ENCODE data around the gene SLC25A40. TPM values are rescaled to one million over a fixed set of nuclear protein-coding genes. Genes with fewer than 3 reads are reported as not detected.

The SLC25A40 gene
- total and polyA plus RNA-seq, 2 of the 13 experiments (the other 11 are each of a cell fraction or from before 2014, with no cell fraction given), result 12.9 to 13.6 TPM

GRCh38 chr7:87876040-87876868 is at the start of gene SLC25A40, which contains the start of gene DBF4 (continued):
- TF ChIP-seq ZNF816 (CRISPR knock-in tag; IDR thresholded peaks at IDR 0.05; ENCODE audit: borderline replicate concordance), result peak; percentile 80
- TF ChIP-seq ZKSCAN8 (CRISPR knock-in tag; IDR thresholded peaks at IDR 0.05; ENCODE audit: borderline replicate concordance), result no peak; the same call in 1 of the 2 replicates
- no peak for TF ChIP-seq ZNF660 (CRISPR knock-in tag; IDR thresholded peaks at IDR 0.05; ENCODE audit: borderline replicate concordance, low read depth)
- no peak for TF ChIP-seq KAT2B (IDR thresholded peaks at IDR 0.05; ENCODE audit: borderline replicate concordance, low read depth, low read length)
- no peak for TF ChIP-seq LRRFIP1 (CRISPR knock-in tag; conservative IDR thresholded peaks at IDR 0.05)
- no peak for TF ChIP-seq ADNP (CRISPR knock-in tag; IDR thresholded peaks at IDR 0.05)
- no peak for TF ChIP-seq RFXAP (CRISPR knock-in tag; IDR thresholded peaks at IDR 0.05; ENCODE audit: borderline replicate concordance)
- TF ChIP-seq KDM2A (CRISPR knock-in tag; IDR thresholded peaks at IDR 0.05; ENCODE audit: borderline replicate concordance, low read depth), result peak; percentile 79
- no peak for TF ChIP-seq ZBTB49 (CRISPR knock-in tag; IDR thresholded peaks at IDR 0.05; ENCODE audit: borderline replicate concordance)
- TF ChIP-seq ZNF232 (CRISPR knock-in tag; IDR thresholded peaks at IDR 0.05; ENCODE audit: borderline replicate concordance), result no peak; the same call in 1 of the 2 replicates
- peak; percentile 31 for TF ChIP-seq TEAD3 (CRISPR knock-in tag; optimal IDR thresholded peaks at IDR 0.05; ENCODE audit: borderline replicate concordance)
- TF ChIP-seq ZNF3 (CRISPR knock-in tag; IDR thresholded peaks at IDR 0.05), result no peak
- no peak for TF ChIP-seq MLX (CRISPR knock-in tag; IDR thresholded peaks at IDR 0.05)
- TF ChIP-seq HNRNPK (IDR thresholded peaks at IDR 0.05; ENCODE audit: low read depth, low read length, poor library complexity, severe bottlenecking), result peak; percentile 6
- peak; percentile 60; the same call in 1 of the 2 replicates for TF ChIP-seq IKZF5 (CRISPR knock-in tag; IDR thresholded peaks at IDR 0.05)
- no peak for TF ChIP-seq STAT6 (CRISPR knock-in tag; IDR thresholded peaks at IDR 0.05; ENCODE audit: borderline replicate concordance)
- peak; percentile 98; the same call in 1 of the 2 replicates for TF ChIP-seq ZFP82 (CRISPR knock-in tag; IDR thresholded peaks at IDR 0.05; ENCODE audit: borderline replicate concordance)
- peak; percentile 70; the same call in 1 of the 2 replicates for TF ChIP-seq MTA1 (CRISPR knock-in tag; IDR thresholded peaks at IDR 0.05; ENCODE audit: borderline replicate concordance)
- TF ChIP-seq RORA (CRISPR knock-in tag; IDR thresholded peaks at IDR 0.05), result no peak

Measured in HepG2 (cell line).